Left lung (tissue), 10 donors: ENCODE data around the gene UPK3A. TPM values are rescaled to one million over a fixed set of nuclear protein-coding genes. Genes with fewer than 3 reads are reported as not detected.
"Not testable (repeated sequence)": the region's sequence is repeated elsewhere in the genome, so short reads cannot be mapped to it uniquely, and the experiment has no call there.

Source experiments
- ATAC-seq: fragments of 200-7000 bp; cut with Tn5 transposase; one replicate; pipeline ENCODE4 v1.9.1; 2020; ENCODE audit warnings: moderate library complexity
- DNase-seq, 4 donors: peaks; one replicate each; pipeline ENCODE4 v3.0.0-alpha.2; 2013 to 2020
- H3K27ac ChIP-seq, 2 donors: fragments of 200-600 bp; sonication (generic) in 1 of 2; one replicate each; pipeline versions ENCODE4 v1.5.0 to v1.8.0; 2020 to 2021
- H3K27me3 ChIP-seq, 2 donors: fragments of 200-600 bp; sonication (generic) in 1 of 2; one replicate each; pipeline versions ENCODE4 v1.5.0 to v1.8.0; 2020 to 2021
- H3K36me3 ChIP-seq, 2 donors: fragments of 200-600 bp; sonication (generic) in 1 of 2; one replicate each; pipeline versions ENCODE4 v1.5.0 to v1.8.0; 2020 to 2021
- H3K4me1 ChIP-seq, 2 donors: fragments of 200-600 bp; one replicate each; pipeline ENCODE4 v1.8.0; 2021
- H3K4me3 ChIP-seq, 2 donors: fragments of 200-600 bp; sonication (generic) in 1 of 2; one replicate each; pipeline versions ENCODE4 v1.5.0 to v1.8.0; 2020 to 2021; ENCODE audit warnings: mild to moderate bottlenecking in 1 of 2
- H3K9me3 ChIP-seq, 2 donors: fragments of 200-600 bp; sonication (generic) in 1 of 2; one replicate each; pipeline versions ENCODE4 v1.5.0 to v1.8.0; 2020 to 2021
- CTCF ChIP-seq, 2 donors: fragments of 200-600 bp; sonication (generic) in 1 of 2; IDR thresholded peaks; one replicate each; pipeline versions ENCODE4 v1.5.0 to v1.8.0; 2021; ENCODE audit warnings: antibody characterized with exemption in 2 of 2
- intact Hi-C, 2 donors: fragments of 100-400 bp; cut with DNase I; formaldehyde crosslinking; loops; one replicate each; pipeline versions ENCODE4 v1.11.2 to v1.14.2; 2022
- polyA plus RNA-seq, 6 donors: library from polyadenylated mRNA; unstranded; fragments of 120-200 nt; gene quantifications; one replicate each; pipeline ENCODE4 v1.2.1, GENCODE V29; 2013; ENCODE audit not compliant: insufficient read length in 6 of 6
- total RNA-seq, 2 donors: library from RNA; stranded (reverse); fragmentation: NEBNext Ultra II Directional; extraction: Animal tissue kit (Norgen Biotek cat#: 25700); gene quantifications; one replicate each; pipeline ENCODE4 v1.2.1, GENCODE V29; 2021
- donor health status: DM: no; HTN: yes; CAD: no.
- donor health status: DM: no; HTN: no; CAD: no.

Gene UPK3A
- total and polyA plus RNA-seq, 8 donors: 0.19 to 0.72 (median 0.27) TPM; not detected in 3

DNA sequence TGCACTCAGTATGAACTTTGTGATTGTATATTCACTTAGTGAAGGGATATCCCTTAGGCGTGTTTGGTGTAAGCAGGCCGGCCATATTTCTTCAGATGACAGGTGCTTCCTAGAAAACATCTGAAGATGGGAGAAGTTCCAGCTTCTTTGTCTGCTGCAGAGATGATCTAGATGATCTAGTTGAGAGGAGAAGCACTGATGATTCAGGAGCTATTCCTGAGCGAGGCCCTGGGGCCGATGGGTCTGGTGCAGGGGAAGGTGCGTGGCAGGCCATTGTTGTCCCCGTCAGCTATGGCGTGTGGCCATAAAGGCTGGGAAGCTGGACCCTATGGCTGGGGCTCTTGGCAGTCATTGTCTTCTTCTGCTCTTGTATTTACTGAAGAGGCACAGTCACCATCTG, 38.9 kb downstream of the UPK3A start:
- H3K4me1 ChIP-seq: peaks cover 0 to 15% of the 10 kb centered on the region in 2 donors
- intact Hi-C loops: no loop called here
- no peak overlapping the region for H3K27ac ChIP-seq
- DNase-seq (no peak), ATAC-seq (no peak)
- TF ChIP-seq CTCF (IDR thresholded peaks at IDR 0.05): no peak
- no peak overlapping the region for H3K4me3 ChIP-seq
- H3K27me3 ChIP-seq: no peaks in the 10 kb centered on the region
- no peaks in the 10 kb centered on the region for H3K9me3 ChIP-seq
- peaks cover 0 to 42% of the 10 kb centered on the region in 2 donors for H3K36me3 ChIP-seq

- DNase-seq: no peak
- TF ChIP-seq CTCF (IDR thresholded peaks at IDR 0.05): no peak
- Histone ChIP-seq H3K27ac (no peak overlapping the region), H3K4me3 (no peak overlapping the region), H3K4me1 (peaks cover 0 to 9% of the 10 kb centered on the region in 2 donors), H3K27me3 (no peaks in the 10 kb centered on the region), H3K9me3 (no peaks in the 10 kb centered on the region), H3K36me3 (peaks cover 0 to 47% of the 10 kb centered on the region in 2 donors)
- intact Hi-C loops: no loop called here
- no peak for ATAC-seq
Observed at GRCh38 chr22:45324311-45324711, 39.6 kb downstream of the UPK3A start.

DNA sequence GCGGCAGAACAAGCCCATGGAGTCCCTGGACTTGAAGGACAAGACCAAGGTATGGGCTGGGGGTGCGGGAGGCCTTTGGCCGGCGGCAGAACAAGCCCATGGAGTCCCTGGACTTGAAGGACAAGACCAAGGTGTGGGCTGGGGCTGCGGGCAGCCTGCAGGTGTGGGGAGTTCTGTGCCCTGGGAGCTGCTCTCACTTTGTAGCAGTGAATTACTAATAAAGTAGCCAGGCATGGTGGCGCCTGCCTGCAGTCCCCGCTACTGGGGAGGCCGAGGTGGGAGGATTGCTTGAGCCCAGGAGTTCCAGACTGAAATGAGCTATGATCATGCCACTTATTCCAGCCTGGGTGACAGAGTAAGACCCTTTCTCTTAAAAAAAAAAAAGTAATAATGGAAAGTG, 43.5 kb downstream of the UPK3A start:
- ATAC-seq, DNase-seq, H3K9me3 ChIP-seq, H3K4me3 ChIP-seq, intact Hi-C loops, H3K27me3 ChIP-seq, H3K27ac ChIP-seq, H3K4me1 ChIP-seq: not testable (repeated sequence)
- H3K36me3 ChIP-seq: peaks cover 0 to 76% of the 10 kb centered on the region in 2 donors

- Histone ChIP-seq H3K27me3 (no peaks in the 10 kb centered on the region), H3K36me3 (peaks cover 0 to 73% of the 10 kb centered on the region in 2 donors), H3K9me3 (no peaks in the 10 kb centered on the region), H3K4me1 (no peaks in the 10 kb centered on the region), H3K4me3 (no peak overlapping the region), H3K27ac (no peak overlapping the region)
- intact Hi-C loops: no loop called here
- DNase-seq (no peak), ATAC-seq (peak; percentile 16)
- no peak for TF ChIP-seq CTCF (IDR thresholded peaks at IDR 0.05)
Observed at GRCh38 chr22:45328822-45329529, 44.2 kb downstream of the UPK3A start.

DNA sequence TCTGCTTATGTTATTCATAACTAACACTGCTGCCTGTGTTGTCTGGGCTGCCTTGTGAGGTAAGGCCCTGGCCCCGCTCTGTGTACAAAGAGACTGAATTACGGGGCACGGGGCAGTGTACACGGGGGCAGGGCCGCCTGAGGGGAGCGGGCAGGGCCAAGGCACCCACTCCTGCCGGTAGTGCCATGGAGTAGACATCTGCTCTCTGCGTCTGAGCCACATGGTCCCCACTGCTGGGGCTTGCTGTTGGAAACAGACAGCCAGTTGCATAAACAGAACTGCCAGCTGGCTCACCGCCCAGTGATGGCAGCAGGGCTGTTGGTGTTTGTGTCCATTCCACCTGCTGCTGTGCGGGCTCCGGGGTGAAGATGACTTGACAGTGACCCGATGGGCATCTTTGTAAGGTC, 44.8 kb downstream of the UPK3A start:
- Histone ChIP-seq H3K27me3 (no peaks in the 10 kb centered on the region), H3K36me3 (peaks cover 0 to 71% of the 10 kb centered on the region in 2 donors), H3K4me3 (no peak overlapping the region), H3K4me1 (no peaks in the 10 kb centered on the region), H3K9me3 (no peaks in the 10 kb centered on the region), H3K27ac (no peak overlapping the region)
- intact Hi-C loops: no loop called here
- ATAC-seq (no peak), DNase-seq (peak in 1 of 4 donors; percentile 53)
- no peak for TF ChIP-seq CTCF (IDR thresholded peaks at IDR 0.05)

GRCh38 chr22:45330548-45330947, 45.8 kb downstream of the UPK3A start:
- Histone ChIP-seq H3K36me3 (peaks cover 0 to 78% of the 10 kb centered on the region in 2 donors), H3K27ac (no peak overlapping the region), H3K4me1 (no peaks in the 10 kb centered on the region), H3K9me3 (no peaks in the 10 kb centered on the region), H3K27me3 (no peaks in the 10 kb centered on the region), H3K4me3 (no peak overlapping the region)
- DNase-seq (no peak), ATAC-seq (no peak)
- TF ChIP-seq CTCF (IDR thresholded peaks at IDR 0.05): no peak
- intact Hi-C loops: no loop called here
